Endothelial cell of umbilical vein (primary cell): Measurements from ENCODE around the gene EDRF1. TPM values are rescaled to one million over a fixed set of nuclear protein-coding genes. Genes with fewer than 3 reads are reported as not detected.

Experiments
- BruUV-seq: library from RNA; stranded (reverse); fragments of 400-500 nt; replicated peaks from 2 replicates; lab custom pipeline; 2021; lab: Mats Ljungman, UMichigan
- CTCF ChIA-PET: fragments of 300-600, 350-600 bp; sonication (Branson Sonifier 250); formaldehyde crosslinking; loops from one replicate; lab custom pipeline; 2021; ENCODE audit warnings: antibody characterized with exemption, inconsistent platforms; lab: Charles Lee
- POLR2A ChIA-PET: fragments of 300-600, 350-600 bp; sonication (Branson Sonifier 250); formaldehyde crosslinking; loops from one replicate; lab custom pipeline; 2021; ENCODE audit warnings: antibody characterized with exemption, inconsistent platforms; lab: Charles Lee
- DNase-seq: peaks from one replicate; pipeline ENCODE4 v3.0.0-alpha.2; 2011; ENCODE audit warnings: low read depth, low spot score
- FAIRE-seq: peaks from 2 replicates; lab custom pipeline; 2011; peaks lifted over from hg19 to GRCh38; lab: Jason Lieb, UNC
- H2AFZ ChIP-seq: 2 replicates; pipeline ENCODE4 v1.6.0; 2012; ENCODE audit warnings: low read depth, low read length, control low read depth, inconsistent platforms
- H3K27ac ChIP-seq: 2 replicates; pipeline ENCODE4 v1.5.1; 2011; ENCODE audit warnings: low read depth, mild to moderate bottlenecking, control low read depth, low read length, moderate library complexity; ENCODE audit not compliant: insufficient read depth
- H3K27me3 ChIP-seq, 2 experiments: 2 replicates each; pipeline versions ENCODE4 v1.6.0 to v1.6.1; 2011; ENCODE audit warnings: low read length in 2 of 2, mixed read lengths in 1 of 2; ENCODE audit not compliant: control insufficient read depth in 2 of 2, insufficient read depth in 2 of 2
- H3K36me3 ChIP-seq, 2 experiments: 2 replicates in 1 of 2; 3 replicates in 1 of 2; pipeline ENCODE4 v1.5.1; 2011; ENCODE audit warnings: low read length in 2 of 2, mild to moderate bottlenecking in 1 of 2, moderate library complexity in 1 of 2; ENCODE audit not compliant: control insufficient read depth in 2 of 2, insufficient read depth in 2 of 2; ENCODE audit errors: extremely low read depth in 1 of 2
- H3K4me1 ChIP-seq: 3 replicates; pipeline ENCODE4 v1.5.1; 2011; ENCODE audit warnings: mild to moderate bottlenecking, low read length; ENCODE audit not compliant: control insufficient read depth, insufficient read depth; ENCODE audit errors: extremely low read depth
- H3K4me2 ChIP-seq: 2 replicates; pipeline ENCODE4 v1.6.1; 2011; ENCODE audit warnings: low read length, control low read depth, mixed read lengths; ENCODE audit not compliant: insufficient read depth
- H3K4me3 ChIP-seq, 3 experiments: fragments of 200-600 bp in 1 of 3; sonication (generic), shearing (Covaris generic) in 1 of 3; replicated peaks in 1 of 3; 2 replicates each; pipeline ENCODE4 v1.5.1; 2011 to 2016; ENCODE audit warnings: control low read depth in 3 of 3, low read length in 3 of 3, mild to moderate bottlenecking in 2 of 3, inconsistent platforms in 1 of 3, low read depth in 1 of 3, moderate library complexity in 1 of 3; ENCODE audit not compliant: insufficient read depth in 1 of 3
- H3K79me2 ChIP-seq: 2 replicates; pipeline ENCODE4 v1.6.0; 2012; ENCODE audit warnings: low read length, inconsistent platforms; ENCODE audit not compliant: control insufficient read depth, insufficient read depth
- H3K9ac ChIP-seq: replicated peaks from 2 replicates; pipeline ENCODE3; 2011; ENCODE audit warnings: low read length, control low read depth; ENCODE audit not compliant: insufficient read depth; ENCODE audit errors: extremely low read depth
- H3K9me1 ChIP-seq: replicated peaks from 3 replicates; pipeline ENCODE4 v1.6.0; 2011; ENCODE audit warnings: mild to moderate bottlenecking, low read length; ENCODE audit not compliant: control insufficient read depth, insufficient read depth; ENCODE audit errors: extremely low read depth
- H3K9me3 ChIP-seq: replicated peaks from 2 replicates; pipeline ENCODE4 v1.5.1; 2012; ENCODE audit warnings: low read length, inconsistent platforms; ENCODE audit not compliant: control insufficient read depth, insufficient read depth
- H4K20me1 ChIP-seq: replicated peaks from 2 replicates; pipeline ENCODE3; 2011; ENCODE audit warnings: mild to moderate bottlenecking, low read length; ENCODE audit not compliant: control insufficient read depth, insufficient read depth; ENCODE audit errors: extremely low read depth
- EZH2 ChIP-seq: IDR thresholded peaks from 2 replicates; pipeline ENCODE4 v1.6.1; 2012; ENCODE audit warnings: borderline replicate concordance, low read depth, mild to moderate bottlenecking, moderate library complexity, low read length, inconsistent platforms; ENCODE audit not compliant: severe bottlenecking
- FOS ChIP-seq: IDR thresholded peaks from 2 replicates; pipeline ENCODE4 v1.6.1; 2011; ENCODE audit warnings: mild to moderate bottlenecking, low read length, moderate library complexity, borderline replicate concordance; ENCODE audit not compliant: insufficient read depth
- GATA2 ChIP-seq: IDR thresholded peaks from 2 replicates; pipeline ENCODE4 v1.7.0; 2011; ENCODE audit warnings: low read depth, mild to moderate bottlenecking, moderate library complexity, mixed read lengths, low read length; ENCODE audit not compliant: insufficient read length, insufficient read depth
- JUN ChIP-seq: IDR thresholded peaks from 2 replicates; pipeline ENCODE4 v1.6.1; 2011; ENCODE audit warnings: borderline replicate concordance, low read depth; ENCODE audit not compliant: insufficient read length, insufficient read depth
- MAX ChIP-seq: IDR thresholded peaks from 2 replicates; pipeline ENCODE4 v1.6.1; 2011; ENCODE audit not compliant: insufficient read depth, insufficient read length
- MYC ChIP-seq: IDR thresholded peaks from one replicate; pipeline ENCODE4 v1.6.1; 2011; ENCODE audit warnings: mild to moderate bottlenecking, low read depth, low read length
- POLR2A ChIP-seq: IDR thresholded peaks from 2 replicates; pipeline ENCODE4 v1.6.1; 2012; ENCODE audit warnings: low read depth, mild to moderate bottlenecking, control low read depth, low read length
- POLR2AphosphoS5 ChIP-seq: IDR thresholded peaks from 2 replicates; pipeline ENCODE4 v1.6.1; 2012; ENCODE audit warnings: low read depth, mild to moderate bottlenecking, control low read depth, low read length, moderate library complexity; ENCODE audit not compliant: insufficient read depth
- dilution Hi-C: fragments of 300-500 bp; cut with MboI; formaldehyde crosslinking; loops from one replicate; pipeline ENCODE4 v1.15.0; 2019; ENCODE audit warnings: low sequenced_read_pairs; ENCODE audit not compliant: extremely low pct_ligation_motif_present
- intact Hi-C: fragments of 100-400 bp; cut with micrococcal nuclease; formaldehyde crosslinking; loops from one replicate; pipeline ENCODE4 v1.10.0; 2022
- polyA plus RNA-seq, 4 experiments: library from polyadenylated mRNA; depleted of rRNA in 3 of 4; stranded (reverse) in 3 of 4; unstranded in 1 of 4; fragments of >200 nt; gene quantifications; 2 replicates each; pipeline versions ENCODE4 v1.2.1 to v1.2.3, GENCODE V29; 2011 to 2012; ENCODE audit warnings: missing spikeins in 1 of 4
- total RNA-seq: library from RNA; stranded (reverse); gene quantifications from 2 replicates; pipeline ENCODE4 v1.2.3, GENCODE V29; 2021
- TF ChIP-seq, protein P1 (sequence below), 2 donors: IDR thresholded peaks; 1 replicate in 1 of 2; 2 replicates in 1 of 2; pipeline ENCODE4 v1.5.1; 2011; ENCODE audit warnings: low read length in 2 of 2, mild to moderate bottlenecking in 2 of 2, moderate library complexity in 2 of 2, control low read depth in 1 of 2, inconsistent platforms in 1 of 2, low read depth in 1 of 2; ENCODE audit not compliant: insufficient read depth in 1 of 2; ENCODE audit errors: extremely low read depth in 1 of 2

Gene EDRF1
- total and polyA plus RNA-seq, 2 donors (not counting 3 experiments of a cell fraction or from before 2014, with no cell fraction given) = 11.6 to 27.8 TPM

- ChIA-PET POLR2A (no interaction called here), CTCF (no interaction called here)
- H3K9me1 ChIP-seq = no peaks in the 10 kb centered on the region
- H3K79me2 ChIP-seq = no peaks in the 10 kb centered on the region
- dilution Hi-C loops = no loop called here
- intact Hi-C loops = no loop called here
- FAIRE-seq (no peak), DNase-seq (no peak)
- H3K4me1 ChIP-seq = no peaks in the 10 kb centered on the region
- no peaks in the 10 kb centered on the region for H4K20me1 ChIP-seq
- no peak overlapping the region for H3K9ac ChIP-seq
- H2AFZ ChIP-seq = no peak overlapping the region
- H3K27ac ChIP-seq = no peak overlapping the region
- H3K27me3 ChIP-seq = no peaks in the 10 kb centered on the region
- no peak overlapping the region for H3K4me2 ChIP-seq
- no peaks in the 10 kb centered on the region for H3K9me3 ChIP-seq
- no peak for TF ChIP-seq POLR2A
- no peak for TF ChIP-seq JUN
- no peak for TF ChIP-seq EZH2
- no TSS peak for BruUV-seq
- H3K4me3 ChIP-seq = no peak overlapping the region
- no peaks in the 10 kb centered on the region for H3K36me3 ChIP-seq
Measured at GRCh38 chr10:125783408-125783807, 63.9 kb downstream of the EDRF1 start.

GRCh38 chr10:125783957-125784356, 64.4 kb downstream of the EDRF1 start:
- Histone ChIP-seq H3K27ac (no peak overlapping the region), H3K4me3 (no peak overlapping the region), H3K36me3 (no peaks in the 10 kb centered on the region), H3K9me3 (no peaks in the 10 kb centered on the region), H3K4me2 (no peak overlapping the region), H4K20me1 (no peaks in the 10 kb centered on the region), H3K9ac (no peak overlapping the region), H3K9me1 (no peaks in the 10 kb centered on the region), H3K4me1 (no peaks in the 10 kb centered on the region), H2AFZ (no peak overlapping the region), H3K27me3 (no peaks in the 10 kb centered on the region), H3K79me2 (no peaks in the 10 kb centered on the region)
- no TSS peak for BruUV-seq
- no peak for DNase-seq
- no peak for FAIRE-seq
- CTCF ChIA-PET = no interaction called here
- no peak for TF ChIP-seq POLR2A
- TF ChIP-seq JUN = no peak
- TF ChIP-seq GATA2 = no peak
- TF ChIP-seq FOS = no peak
- TF ChIP-seq, protein P1, sequence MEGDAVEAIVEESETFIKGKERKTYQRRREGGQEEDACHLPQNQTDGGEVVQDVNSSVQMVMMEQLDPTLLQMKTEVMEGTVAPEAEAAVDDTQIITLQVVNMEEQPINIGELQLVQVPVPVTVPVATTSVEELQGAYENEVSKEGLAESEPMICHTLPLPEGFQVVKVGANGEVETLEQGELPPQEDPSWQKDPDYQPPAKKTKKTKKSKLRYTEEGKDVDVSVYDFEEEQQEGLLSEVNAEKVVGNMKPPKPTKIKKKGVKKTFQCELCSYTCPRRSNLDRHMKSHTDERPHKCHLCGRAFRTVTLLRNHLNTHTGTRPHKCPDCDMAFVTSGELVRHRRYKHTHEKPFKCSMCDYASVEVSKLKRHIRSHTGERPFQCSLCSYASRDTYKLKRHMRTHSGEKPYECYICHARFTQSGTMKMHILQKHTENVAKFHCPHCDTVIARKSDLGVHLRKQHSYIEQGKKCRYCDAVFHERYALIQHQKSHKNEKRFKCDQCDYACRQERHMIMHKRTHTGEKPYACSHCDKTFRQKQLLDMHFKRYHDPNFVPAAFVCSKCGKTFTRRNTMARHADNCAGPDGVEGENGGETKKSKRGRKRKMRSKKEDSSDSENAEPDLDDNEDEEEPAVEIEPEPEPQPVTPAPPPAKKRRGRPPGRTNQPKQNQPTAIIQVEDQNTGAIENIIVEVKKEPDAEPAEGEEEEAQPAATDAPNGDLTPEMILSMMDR (IDR thresholded peaks at IDR 0.05; ENCODE audit: extremely low read depth in 1 of 2, insufficient read depth in 1 of 2, low read depth in 1 of 2, low read length in 2 of 2) = no peak
- no peak for TF ChIP-seq EZH2
- no peak for TF ChIP-seq MYC
- TF ChIP-seq MAX = no peak
- TF ChIP-seq POLR2AphosphoS5 = no peak
- POLR2A ChIA-PET = no interaction called here
- intact Hi-C loops = no loop called here
- dilution Hi-C loops = no loop called here
